Esophagus (tissue), 2 donors: ENCODE measurements around the gene PXDN. TPM values are rescaled to one million over a fixed set of nuclear protein-coding genes. Genes with fewer than 3 reads are reported as not detected.

ENCODE experiments used
- H3K27ac ChIP-seq, 2 donors: one replicate each; pipeline ENCODE4 v1.5.1; 2013; ENCODE audit warnings: low read depth in 2 of 2, mild to moderate bottlenecking in 2 of 2, inconsistent platforms in 1 of 2, low read length in 1 of 2, moderate library complexity in 1 of 2
- H3K27me3 ChIP-seq, 2 donors: one replicate each; pipeline ENCODE4 v1.6.1; 2013; ENCODE audit warnings: low read length in 2 of 2, control low read depth in 1 of 2, mild to moderate bottlenecking in 1 of 2; ENCODE audit not compliant: insufficient read depth in 2 of 2, control insufficient read depth in 1 of 2
- H3K36me3 ChIP-seq, 2 donors: one replicate each; pipeline ENCODE4 v1.6.1; 2013; ENCODE audit warnings: low read length in 1 of 2; ENCODE audit not compliant: control insufficient read depth in 2 of 2, insufficient read depth in 2 of 2
- H3K4me1 ChIP-seq, 2 donors: one replicate each; pipeline ENCODE4 v1.6.1; 2013; ENCODE audit warnings: low read length in 1 of 2; ENCODE audit not compliant: control insufficient read depth in 2 of 2, insufficient read depth in 2 of 2
- H3K4me3 ChIP-seq, 2 donors: one replicate each; pipeline ENCODE4 v1.5.1; 2013; ENCODE audit warnings: low read length in 2 of 2, mild to moderate bottlenecking in 2 of 2, low read depth in 1 of 2, moderate library complexity in 1 of 2
- H3K9me3 ChIP-seq, 2 donors: one replicate each; pipeline ENCODE4 v1.6.1; 2013; ENCODE audit warnings: mild to moderate bottlenecking in 2 of 2, low read depth in 1 of 2, low read length in 1 of 2, moderate library complexity in 1 of 2; ENCODE audit not compliant: control insufficient read depth in 2 of 2, insufficient read depth in 1 of 2
- WGBS, 2 donors: extraction: QIAGEN DNeasy Blood & Tissue Kit; methylation state at CpG; one replicate each; pipeline ENCODE4 v1.1.7; 2013; 5-methylcytosine and 5-hydroxymethylcytosine counted together
- polyA plus RNA-seq, 2 donors: library from polyadenylated mRNA; stranded (reverse); fragments of 200-250 nt; gene quantifications; one replicate each; pipeline ENCODE4 v1.2.3, GENCODE V29; 2013
- donor health status: healthy with polysubstance abuse.
- donor health status: Bipolar disorder and iron deficiency.

Gene PXDN
- polyA plus RNA-seq, 2 donors: 1.1 to 1.9 TPM

DNA sequence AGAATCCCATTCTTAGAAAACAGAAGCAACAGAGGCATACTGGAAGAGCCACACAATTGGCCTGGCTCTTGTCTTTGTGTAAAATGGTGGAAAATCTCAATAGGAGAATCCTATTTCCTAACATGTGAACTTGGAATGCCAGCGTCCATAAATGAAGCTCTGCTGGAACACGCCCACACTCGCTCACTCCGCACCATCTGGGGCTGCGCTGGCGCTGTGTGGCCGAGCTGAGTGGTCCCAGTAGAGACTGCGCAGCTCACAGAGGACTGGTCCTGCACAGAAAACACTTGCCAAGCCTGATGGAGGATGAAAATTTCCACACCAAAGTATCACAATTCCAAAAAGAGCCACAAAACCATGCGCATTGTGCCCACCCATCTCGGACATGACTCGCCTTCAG, 56.2 kb downstream of the PXDN start:
- Histone ChIP-seq H3K4me1 (no peaks in the 10 kb centered on the region), H3K27me3 (no peaks in the 10 kb centered on the region), H3K4me3 (no peak overlapping the region), H3K9me3 (no peaks in the 10 kb centered on the region), H3K27ac (no peak overlapping the region), H3K36me3 (no peaks in the 10 kb centered on the region)
- 95% methylated on average over 11 of the region's 11 CpGs for WGBS, 2 donors

DNA sequence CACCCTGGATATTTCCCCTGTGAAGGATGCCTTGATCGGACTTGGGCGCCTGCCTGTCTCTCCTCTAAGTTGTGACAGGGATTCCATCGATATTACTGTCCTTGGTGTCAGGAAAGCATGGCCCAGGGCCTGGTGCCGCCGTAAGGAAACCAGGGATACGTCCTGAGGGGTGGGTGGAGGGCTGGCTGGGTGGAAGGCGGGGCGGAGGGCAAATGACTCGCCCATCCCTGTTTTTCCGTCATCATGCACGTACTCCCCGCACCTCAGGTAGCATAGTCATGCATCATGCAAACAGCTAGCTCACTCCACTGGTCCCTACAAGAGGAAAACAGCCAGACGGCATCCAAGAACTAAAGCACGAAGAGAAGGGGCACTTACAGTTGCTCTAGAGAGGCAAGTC, 57.1 kb downstream of the PXDN start:
- Histone ChIP-seq H3K36me3 (no peaks in the 10 kb centered on the region), H3K4me1 (no peaks in the 10 kb centered on the region), H3K9me3 (no peaks in the 10 kb centered on the region), H3K27me3 (no peaks in the 10 kb centered on the region), H3K27ac (no peak overlapping the region), H3K4me3 (no peak overlapping the region)
- 80 to 86% methylated on average over 14 of the region's 14 CpGs for WGBS, 2 donors

DNA sequence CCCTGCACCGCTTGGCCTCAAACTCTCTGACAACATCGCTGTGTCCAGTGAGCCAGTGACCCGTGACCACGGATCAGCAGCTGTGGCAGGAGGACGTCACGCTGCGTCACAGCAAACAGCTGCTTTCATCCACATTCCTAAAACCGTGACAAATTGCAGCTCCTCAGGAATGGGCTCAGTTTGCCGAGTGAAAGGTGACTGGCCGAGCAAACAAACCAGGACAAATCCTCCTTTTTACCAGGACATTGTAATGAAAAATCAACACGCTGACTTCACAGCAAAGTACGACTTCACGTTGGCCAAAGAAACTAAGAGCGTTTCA, 57.6 kb downstream of the PXDN start:
- no peak overlapping the region for H3K27ac ChIP-seq
- no peak overlapping the region for H3K4me3 ChIP-seq
- no peaks in the 10 kb centered on the region for H3K4me1 ChIP-seq
- no peaks in the 10 kb centered on the region for H3K36me3 ChIP-seq
- no peaks in the 10 kb centered on the region for H3K9me3 ChIP-seq
- no peaks in the 10 kb centered on the region for H3K27me3 ChIP-seq
- 79 to 88% methylated on average over 14 of the region's 14 CpGs for WGBS, 2 donors

DNA sequence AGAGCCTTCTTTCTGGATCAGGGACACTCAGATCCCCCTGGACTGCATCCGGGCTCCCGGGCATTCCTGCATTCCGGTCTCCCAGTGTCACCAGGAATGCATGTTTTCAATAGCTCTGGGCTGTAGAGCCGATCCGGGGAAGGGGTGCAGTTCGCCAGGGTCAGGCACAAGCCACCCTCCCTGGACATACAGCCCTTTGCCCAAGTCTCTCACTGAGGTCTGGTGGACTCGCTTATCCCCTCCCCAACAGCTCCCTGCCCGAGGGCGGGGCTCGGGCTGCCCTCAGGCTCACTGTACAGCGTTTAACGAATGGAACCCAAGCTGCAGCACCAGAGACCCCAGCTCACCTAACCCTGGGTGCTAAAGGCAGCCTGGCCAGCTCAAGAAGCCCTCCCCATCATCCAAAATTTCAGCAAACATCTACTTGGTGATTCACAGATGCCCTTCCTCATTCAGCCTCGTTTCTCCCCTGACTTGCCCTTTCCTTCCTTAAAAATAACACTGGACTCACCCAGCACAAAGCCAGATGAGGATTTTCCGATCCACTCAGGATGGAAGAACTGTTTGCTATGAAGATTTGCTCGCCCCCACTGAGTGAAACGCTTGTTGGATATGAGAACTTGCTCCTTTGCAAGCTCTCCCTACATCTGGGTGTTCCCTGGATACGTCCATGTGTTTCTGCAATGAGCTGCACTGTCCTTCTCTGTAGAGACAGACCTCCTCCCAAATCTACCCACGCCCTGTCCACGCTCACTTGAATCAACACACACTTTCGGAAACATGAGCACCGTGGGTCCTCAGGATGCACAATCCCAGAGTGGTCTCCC, 58.1 kb downstream of the PXDN start:
- Histone ChIP-seq H3K4me1 (no peaks in the 10 kb centered on the region), H3K36me3 (no peaks in the 10 kb centered on the region), H3K9me3 (no peaks in the 10 kb centered on the region), H3K27ac (no peak overlapping the region), H3K4me3 (no peak overlapping the region), H3K27me3 (no peaks in the 10 kb centered on the region)
- 76 to 78% methylated on average over 21 of the region's 21 CpGs for WGBS, 2 donors

DNA sequence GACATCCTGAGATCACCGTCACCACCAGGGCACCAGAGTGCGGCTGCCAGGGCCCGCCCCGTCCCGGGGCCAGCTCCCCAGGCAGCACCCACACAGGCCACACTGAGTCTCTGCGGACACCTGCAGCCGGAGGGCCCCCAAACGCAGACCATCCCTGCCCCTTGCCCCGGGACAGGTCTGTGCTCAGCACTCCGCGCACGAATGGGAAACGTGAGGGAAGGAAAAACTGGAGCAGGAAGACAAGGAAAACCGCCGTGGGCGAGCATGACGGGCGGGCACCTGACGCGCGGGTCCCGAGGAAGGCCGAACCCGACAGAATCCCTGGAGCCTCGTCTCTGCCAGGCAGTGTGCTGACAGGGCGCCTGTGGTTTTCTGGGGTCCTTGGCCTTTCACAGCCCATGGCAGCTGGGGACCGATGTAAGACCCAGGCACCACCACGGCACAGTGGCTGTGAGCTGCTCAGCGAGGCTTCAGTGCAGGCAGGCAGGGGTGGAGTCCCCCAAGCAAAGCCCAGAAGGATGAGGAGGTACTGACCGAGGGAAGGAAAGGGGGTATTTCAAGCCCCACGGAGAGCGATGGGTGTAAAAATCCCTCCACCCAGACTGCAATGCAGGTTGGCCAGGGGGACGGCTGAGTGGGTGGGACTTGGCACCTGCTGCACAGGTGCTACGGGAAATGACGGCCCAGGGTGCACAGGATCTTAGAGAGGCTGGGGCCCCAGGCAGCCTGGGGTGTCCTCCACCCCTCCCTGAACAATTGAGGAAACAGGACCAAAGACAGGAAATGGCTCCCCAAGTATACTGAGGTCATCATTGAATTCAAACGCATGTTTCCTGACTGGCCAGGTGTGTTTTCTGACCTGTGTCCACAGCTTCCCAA, 59.0 kb downstream of the PXDN start:
- no peak overlapping the region for H3K4me3 ChIP-seq
- no peaks in the 10 kb centered on the region for H3K9me3 ChIP-seq
- no peak overlapping the region for H3K27ac ChIP-seq
- H3K27me3 ChIP-seq: no peaks in the 10 kb centered on the region
- WGBS, 2 donors: 89 to 91% methylated on average over 36 of the region's 36 CpGs
- no peaks in the 10 kb centered on the region for H3K4me1 ChIP-seq
- no peaks in the 10 kb centered on the region for H3K36me3 ChIP-seq

DNA sequence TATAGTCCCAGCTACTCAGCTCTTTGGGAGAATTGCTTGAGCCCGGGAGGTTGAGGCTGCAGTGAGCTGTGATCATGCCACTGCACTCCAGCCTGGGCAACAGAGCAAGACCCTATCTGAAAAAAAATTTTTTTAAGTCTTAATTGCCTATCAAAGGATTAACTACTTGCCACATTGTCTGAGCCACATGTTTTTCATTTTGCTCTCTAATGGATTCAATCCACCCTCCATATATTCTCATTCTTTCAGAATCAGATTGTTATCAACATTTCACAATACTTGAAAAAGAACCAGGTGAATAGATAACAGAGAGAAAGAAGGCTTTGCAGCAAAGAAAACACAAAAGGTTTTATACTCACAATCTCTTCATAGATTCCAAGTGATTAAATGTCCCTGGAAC, 61.0 kb downstream of the PXDN start:
- WGBS, 2 donors: 83 to 94% methylated on average over 1 of the region's 1 CpG

DNA sequence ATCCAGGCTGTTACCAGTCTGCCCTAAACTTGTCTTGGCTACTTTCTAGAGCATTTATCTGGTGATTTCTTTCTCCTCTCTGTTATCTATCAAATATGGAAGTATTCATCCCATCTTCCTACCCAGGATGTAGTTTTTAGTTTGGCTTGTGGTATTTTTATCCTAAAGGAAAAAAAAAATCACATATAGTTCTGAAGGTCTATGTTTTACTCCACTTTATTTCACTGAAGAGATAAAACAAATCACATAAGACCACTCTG, 62.2 kb downstream of the PXDN start:
- no peak overlapping the region for H3K27ac ChIP-seq
- peaks cover 0 to 6% of the 10 kb centered on the region in 2 donors for H3K36me3 ChIP-seq
- no peak overlapping the region for H3K4me3 ChIP-seq

More for the DNA sequence above, 61.0 kb downstream of the PXDN start:
- Histone ChIP-seq H3K9me3 (peaks cover 0 to 3% of the 10 kb centered on the region in 2 donors), H3K27ac (no peak overlapping the region), H3K27me3 (no peaks in the 10 kb centered on the region), H3K4me3 (no peak overlapping the region), H3K4me1 (no peaks in the 10 kb centered on the region), H3K36me3 (peaks cover 0 to 6% of the 10 kb centered on the region in 2 donors)

DNA sequence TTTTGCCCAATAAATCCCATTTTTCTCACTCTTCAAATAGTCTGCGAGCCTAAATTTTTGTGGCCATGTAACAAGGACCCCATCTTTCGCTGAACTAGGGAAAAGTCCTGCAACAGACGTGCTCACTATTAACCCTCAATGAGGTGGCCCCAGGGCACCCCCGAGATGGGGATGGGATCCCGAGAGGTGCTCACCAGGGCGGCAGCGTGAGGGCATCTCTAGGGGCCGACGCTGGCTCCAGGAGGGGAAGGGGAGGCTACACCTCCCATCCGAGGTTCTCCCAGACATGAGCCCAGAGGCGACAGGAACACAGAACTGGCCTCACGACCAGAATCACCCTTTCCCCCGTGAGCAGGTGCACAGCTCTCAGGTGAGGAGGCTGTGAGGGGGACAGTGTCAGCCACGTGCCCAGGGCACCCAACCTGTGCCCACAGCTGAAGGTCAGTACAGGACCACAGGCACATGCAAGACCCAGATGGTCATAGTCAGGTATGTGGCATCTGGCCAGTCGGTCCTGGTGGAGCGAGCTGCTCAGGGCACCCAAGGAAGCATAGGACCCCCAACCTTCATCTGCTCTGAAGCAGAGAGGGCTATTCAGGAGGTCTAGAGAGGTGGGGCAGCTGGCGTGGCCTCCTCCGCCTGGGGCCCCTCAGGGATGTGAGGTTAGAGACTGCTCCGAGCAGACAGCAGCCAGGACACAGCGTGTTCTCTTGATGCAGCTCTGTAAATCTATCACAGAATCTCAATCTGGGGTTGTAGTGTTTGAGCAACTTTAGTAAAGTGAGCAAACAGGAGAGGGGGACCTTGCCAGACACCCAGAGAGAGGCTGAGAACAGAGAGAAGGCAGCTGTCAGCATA, 62.8 kb downstream of the PXDN start:
- 82 to 86% methylated on average over 20 of the region's 20 CpGs for WGBS, 2 donors
- Histone ChIP-seq H3K4me3 (no peak overlapping the region), H3K9me3 (peaks cover 0 to 3% of the 10 kb centered on the region in 2 donors), H3K36me3 (peaks cover 0 to 6% of the 10 kb centered on the region in 2 donors), H3K27me3 (no peaks in the 10 kb centered on the region), H3K4me1 (no peaks in the 10 kb centered on the region), H3K27ac (no peak overlapping the region)

More for the DNA sequence above, 62.2 kb downstream of the PXDN start:
- no peaks in the 10 kb centered on the region for H3K27me3 ChIP-seq
- H3K9me3 ChIP-seq: peaks cover 0 to 3% of the 10 kb centered on the region in 2 donors
- no peaks in the 10 kb centered on the region for H3K4me1 ChIP-seq

DNA sequence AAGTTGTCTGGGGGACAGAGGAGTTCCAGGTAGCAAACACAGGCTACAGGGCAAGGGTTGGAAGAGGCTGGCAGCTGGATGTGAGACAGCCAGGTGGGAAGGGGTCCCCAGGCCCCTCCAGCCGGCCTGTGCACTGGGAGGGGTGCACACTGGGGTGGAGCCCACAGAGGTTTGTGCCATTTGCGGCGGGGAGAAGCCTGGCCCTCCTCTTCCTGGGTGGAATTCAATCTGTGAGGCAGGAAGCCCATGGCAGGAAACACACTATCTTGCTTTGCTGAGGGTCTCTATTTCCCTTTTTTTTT, 63.3 kb downstream of the PXDN start:
- no peak overlapping the region for H3K4me3 ChIP-seq
- H3K9me3 ChIP-seq: peaks cover 0 to 3% of the 10 kb centered on the region in 2 donors
- 69 to 80% methylated on average over 3 of the region's 3 CpGs for WGBS, 2 donors
- H3K27ac ChIP-seq: no peak overlapping the region
- H3K4me1 ChIP-seq: no peaks in the 10 kb centered on the region
- H3K36me3 ChIP-seq: peaks cover 0 to 6% of the 10 kb centered on the region in 2 donors
- no peaks in the 10 kb centered on the region for H3K27me3 ChIP-seq
